HepG2 (cell line): ENCODE data around the gene SEPTIN3. TPM values are rescaled to one million over a fixed set of nuclear protein-coding genes. Genes with fewer than 3 reads are reported as not detected.

Source experiments
- ATAC-seq: fragments of 200-7000 bp; cut with Tn5 transposase; 3 replicates; pipeline ENCODE4 v1.9.1; 2020; ENCODE audit warnings: mild to moderate bottlenecking, moderate library complexity
- BruUV-seq: library from RNA; stranded (reverse); fragments of 400-500 nt; replicated peaks from 2 replicates; lab custom pipeline; 2021; lab: Mats Ljungman, UMichigan
- CTCF ChIA-PET: fragments of 300-600 bp; formaldehyde crosslinking; extraction: SDS; loops from one replicate; lab custom pipeline; 2021; ENCODE audit warnings: low total read pairs, inconsistent platforms, low intra/inter-chr PET ratio; lab: Yijun Ruan, JAX
- POLR2A ChIA-PET: fragments of 350-600 bp; sonication (Branson Sonifier 250); formaldehyde crosslinking; loops from one replicate; lab custom pipeline; 2020; ENCODE audit warnings: antibody characterized with exemption, inconsistent platforms; lab: Yijun Ruan, JAX
- DNase-seq: peaks from one replicate; pipeline ENCODE4 v3.0.0-alpha.2; 2015; ENCODE audit warnings: low spot score
- FAIRE-seq: peaks from 3 replicates; lab custom pipeline; 2011; peaks lifted over from hg19 to GRCh38; lab: Jason Lieb, UNC
- H2AFZ ChIP-seq: one replicate; pipeline ENCODE4 v1.6.1; 2011; ENCODE audit warnings: low read length, inconsistent platforms
- H3K27ac ChIP-seq: fragments of 300-600 bp; 3 replicates; pipeline ENCODE4 v1.8.0; 2011; ENCODE audit warnings: mixed run types, mild to moderate bottlenecking, mixed read lengths, low read length, inconsistent platforms; ENCODE audit not compliant: insufficient read depth; ENCODE audit errors: extremely low read length
- H3K27me3 ChIP-seq, 2 experiments: fragments of 200-600 bp in 1 of 2; 2 replicates in 1 of 2; 3 replicates in 1 of 2; pipeline versions ENCODE4 v1.6.0 to v1.8.0; 2011; ENCODE audit warnings: low read length in 2 of 2, mild to moderate bottlenecking in 2 of 2, moderate library complexity in 2 of 2, inconsistent platforms in 1 of 2; ENCODE audit not compliant: insufficient read depth in 2 of 2, control insufficient read depth in 1 of 2
- H3K36me3 ChIP-seq, 2 experiments: fragments of 200-600 bp in 1 of 2; replicated peaks in 1 of 2; 2 replicates in 1 of 2; 3 replicates in 1 of 2; pipeline versions ENCODE4 v1.5.1 to v1.8.0; 2011; ENCODE audit warnings: low read length in 2 of 2, inconsistent platforms in 1 of 2; ENCODE audit not compliant: insufficient read depth in 2 of 2, control insufficient read depth in 1 of 2
- H3K4me1 ChIP-seq: 2 replicates; pipeline ENCODE4 v1.5.1; 2012; ENCODE audit warnings: low read length, inconsistent platforms; ENCODE audit not compliant: insufficient read depth
- H3K4me2 ChIP-seq: 2 replicates; pipeline ENCODE4 v1.6.0; 2011; ENCODE audit warnings: low read depth, low read length, inconsistent platforms
- H3K4me3 ChIP-seq, 3 experiments: fragments of 200-600 bp in 1 of 3; sonication (generic), shearing (Covaris generic) in 1 of 3; replicated peaks in 1 of 3; 2 replicates each; pipeline ENCODE4 v1.5.1; 2011 to 2016; ENCODE audit warnings: low read length in 3 of 3, inconsistent platforms in 2 of 3, low read depth in 2 of 3, mild to moderate bottlenecking in 2 of 3, control low read depth in 1 of 3, mixed read lengths in 1 of 3; ENCODE audit not compliant: insufficient read depth in 1 of 3
- H3K79me2 ChIP-seq: one replicate; pipeline ENCODE4 v1.6.1; 2011; ENCODE audit warnings: low read length, inconsistent platforms; ENCODE audit not compliant: insufficient read depth
- H3K9ac ChIP-seq: 2 replicates; pipeline ENCODE4 v1.6.0; 2011; ENCODE audit warnings: mild to moderate bottlenecking, low read depth, low read length, inconsistent platforms; ENCODE audit not compliant: insufficient read depth
- H3K9me3 ChIP-seq: 2 replicates; pipeline ENCODE4 v1.5.1; 2012; ENCODE audit warnings: mild to moderate bottlenecking, low read length
- H4K20me1 ChIP-seq: 2 replicates; pipeline ENCODE4 v1.6.0; 2011; ENCODE audit warnings: inconsistent platforms, mild to moderate bottlenecking, low read length, moderate library complexity; ENCODE audit not compliant: insufficient read depth
- ATF7 ChIP-seq, 2 experiments: fragments of 450-650 bp in 1 of 2; sonication (generic) in 1 of 2; formaldehyde crosslinking in 1 of 2; IDR thresholded peaks; 2 replicates each; pipeline versions ENCODE4 v1.4.0 to v1.6.1; 2016 to 2020; ENCODE audit warnings: antibody characterized with exemption in 1 of 2, mild to moderate bottlenecking in 1 of 2, missing genetic modification reagents in 1 of 2
- BCL3 ChIP-seq: sonication (generic); formaldehyde crosslinking; IDR thresholded peaks from 2 replicates; pipeline ENCODE4 v1.5.1; 2020; ENCODE audit warnings: mild to moderate bottlenecking, missing genetic modification reagents, moderate library complexity
- EP300 ChIP-seq, 3 experiments: sonication (generic) in 1 of 3; formaldehyde crosslinking in 1 of 3; IDR thresholded peaks; 2 replicates each; pipeline versions ENCODE4 v1.5.1 to v1.6.1; 2011 to 2020; ENCODE audit warnings: low read depth in 2 of 3, low read length in 2 of 3, borderline replicate concordance in 1 of 3, improper control_type of control experiment in 1 of 3, mild to moderate bottlenecking in 1 of 3, missing genetic modification reagents in 1 of 3, moderate library complexity in 1 of 3
- ESRRA ChIP-seq: sonication (generic); formaldehyde crosslinking; IDR thresholded peaks from 2 replicates; pipeline ENCODE4 v1.5.1; 2020; ENCODE audit warnings: mild to moderate bottlenecking, low read depth, missing genetic modification reagents
- ETV6 ChIP-seq: sonication (generic); formaldehyde crosslinking; conservative IDR thresholded peaks from 2 replicates; pipeline ENCODE4 v1.4.0; 2020; ENCODE audit warnings: missing genetic modification reagents
- HOMEZ ChIP-seq: IDR thresholded peaks from 2 replicates; pipeline ENCODE4 v1.6.1; 2016; ENCODE audit warnings: low read depth
- REL ChIP-seq: sonication (generic); formaldehyde crosslinking; conservative IDR thresholded peaks from 2 replicates; pipeline ENCODE4 v1.8.0; 2022; ENCODE audit warnings: mild to moderate bottlenecking, missing genetic modification reagents, moderate library complexity
- SPEN ChIP-seq: sonication (generic); formaldehyde crosslinking; IDR thresholded peaks from 2 replicates; pipeline ENCODE4 v1.5.1; 2020; ENCODE audit warnings: low read depth, mild to moderate bottlenecking, missing genetic modification reagents
- ZFP36L2 ChIP-seq: sonication (generic); formaldehyde crosslinking; IDR thresholded peaks from 2 replicates; pipeline ENCODE4 v1.4.0; 2020; ENCODE audit warnings: missing genetic modification reagents
- ZFYVE20 ChIP-seq: sonication (generic); formaldehyde crosslinking; IDR thresholded peaks from 2 replicates; pipeline ENCODE4 v1.8.0; 2023; ENCODE audit warnings: low read depth, mild to moderate bottlenecking, moderate library complexity, missing genetic modification reagents, borderline replicate concordance
- ZNF326 ChIP-seq: sonication (generic); formaldehyde crosslinking; IDR thresholded peaks from 2 replicates; pipeline ENCODE4 v1.4.0; 2020; ENCODE audit warnings: missing genetic modification reagents, borderline replicate concordance
- ZNF329 ChIP-seq: sonication (generic); formaldehyde crosslinking; IDR thresholded peaks from 2 replicates; pipeline ENCODE4 v1.9.0; 2021; ENCODE audit warnings: low read depth, mild to moderate bottlenecking, missing genetic modification reagents
- ZNF432 ChIP-seq: sonication (generic); formaldehyde crosslinking; IDR thresholded peaks from 2 replicates; pipeline ENCODE4 v1.5.0; 2020; ENCODE audit warnings: missing genetic modification reagents, mild to moderate bottlenecking, borderline replicate concordance
- ZNF510 ChIP-seq: sonication (generic); formaldehyde crosslinking; IDR thresholded peaks from 2 replicates; pipeline ENCODE4 v1.4.0; 2020; ENCODE audit warnings: low read depth, mild to moderate bottlenecking, missing genetic modification reagents
- ZNF558 ChIP-seq: sonication (generic); formaldehyde crosslinking; IDR thresholded peaks from 2 replicates; pipeline ENCODE4 v1.9.0; 2022; ENCODE audit warnings: mild to moderate bottlenecking, missing genetic modification reagents, borderline replicate concordance
- ZNF75D ChIP-seq: sonication (generic); formaldehyde crosslinking; IDR thresholded peaks from 2 replicates; pipeline ENCODE4 v1.8.1; 2023; ENCODE audit warnings: missing genetic modification reagents, mild to moderate bottlenecking, borderline replicate concordance
- ZSCAN12 ChIP-seq: sonication (generic); formaldehyde crosslinking; IDR thresholded peaks from 2 replicates; pipeline ENCODE4 v1.9.0; 2021; ENCODE audit warnings: mild to moderate bottlenecking, missing genetic modification reagents
- ZSCAN31 ChIP-seq: sonication (generic); formaldehyde crosslinking; IDR thresholded peaks from 2 replicates; pipeline ENCODE4 v1.5.0; 2020; ENCODE audit warnings: low read depth, mild to moderate bottlenecking, missing genetic modification reagents
- WGBS: methylation state at CpG from one replicate; pipeline ENCODE4 v1.1.6; 2017; ENCODE audit warnings: low lambda C conversion rate; 5-methylcytosine and 5-hydroxymethylcytosine counted together
- in situ Hi-C: cut with HindIII; loops from 2 replicates; pipeline ENCODE4 v1.10.0; 2017; ENCODE audit warnings: low pct_unique_long_range_greater_than_20kb; ENCODE audit not compliant: extremely low pct_ligation_motif_present
- intact Hi-C: fragments of 100-400 bp; cut with micrococcal nuclease; formaldehyde crosslinking; loops from one replicate; pipeline ENCODE4 v1.10.0; 2022; ENCODE audit not compliant: unreplicated experiment
- polyA plus RNA-seq, 8 experiments: library from polyadenylated mRNA; depleted of rRNA in 3 of 8; stranded (reverse) in 7 of 8; unstranded in 1 of 8; fragments of >200 nt; fragmentation: Illumina TruSeq in 4 of 8; extraction: Trizol in 4 of 8; gene quantifications; 2 replicates each; pipeline versions ENCODE4 v1.2.1 to v1.2.3, GENCODE V29; 2011 to 2016; ENCODE audit warnings: low read depth in 4 of 8, missing spikeins in 1 of 8, mixed read lengths in 1 of 8; ENCODE audit not compliant: insufficient read depth in 1 of 8
- total RNA-seq, 5 experiments: library from RNA; depleted of rRNA; stranded (reverse); fragments of >200 nt; fragmentation: Illumina TruSeq; extraction: Trizol; gene quantifications; 2 replicates each; pipeline ENCODE4 v1.2.3, GENCODE V29; 2016; ENCODE audit warnings: low read depth in 1 of 5

SEPTIN3 gene
- total and polyA plus RNA-seq, 2 of the 13 experiments (the other 11 are each of a cell fraction or from before 2014, with no cell fraction given), result 0.04 TPM; not detected in 1

- TF ChIP-seq HOMEZ (no peak), ZNF432 (CRISPR knock-in tag) (no peak)
These were observed 17.3 kb upstream of the SEPTIN3 start, which contains the start of gene SMIM45 (continued) for GRCh38 chr22:41951898-41952474.

- no peak for FAIRE-seq
- no peak for TF ChIP-seq ZFYVE20 (CRISPR knock-in tag)
- TF ChIP-seq ZNF329 (CRISPR knock-in tag), result no peak
- no peak for TF ChIP-seq ZSCAN31 (CRISPR knock-in tag)
- no peak for TF ChIP-seq REL (CRISPR knock-in tag)
- TF ChIP-seq ZNF558, result no peak
- no peak for TF ChIP-seq BCL3 (CRISPR knock-in tag)
- no peak for TF ChIP-seq SPEN (CRISPR knock-in tag)
- no peak for TF ChIP-seq ZNF75D
- TF ChIP-seq ETV6 (CRISPR knock-in tag), result no peak
- TF ChIP-seq ZNF326 (CRISPR knock-in tag), result no peak
- no peak for TF ChIP-seq ATF7 (IDR thresholded peaks at IDR 0.05)
- TF ChIP-seq ATF7 (CRISPR knock-in tag; IDR thresholded peaks at IDR 0.05), result no peak
- TF ChIP-seq ZSCAN12 (CRISPR knock-in tag), result no peak
- no peak for TF ChIP-seq ESRRA
- no peak for TF ChIP-seq ZFP36L2 (CRISPR knock-in tag)
- TF ChIP-seq EP300 (IDR thresholded peaks at IDR 0.05; ENCODE audit: low read depth in 2 of 2, low read length in 2 of 2), result no peak
- TF ChIP-seq EP300 (CRISPR knock-in tag; IDR thresholded peaks at IDR 0.05; ENCODE audit: borderline replicate concordance), result no peak
- TF ChIP-seq ZNF510, result no peak
These were observed 16.5 kb upstream of the SEPTIN3 start for GRCh38 chr22:41952713-41953112.

More at GRCh38 chr22:41952713-41953112, 16.5 kb upstream of the SEPTIN3 start:
- in situ Hi-C loops, result loop anchor here (25.0 kb wide), 1 partner anchor 485 kb away; the partner anchor contains the start of gene NFAM1
- Histone ChIP-seq H3K9me3 (no peaks in the 10 kb centered on the region), H3K27ac (no peak overlapping the region), H4K20me1 (no peaks in the 10 kb centered on the region), H2AFZ (no peak overlapping the region), H3K4me3 (no peak overlapping the region), H3K9ac (no peak overlapping the region), H3K4me2 (no peak overlapping the region), H3K27me3 (no peaks in the 10 kb centered on the region), H3K79me2 (no peaks in the 10 kb centered on the region), H3K36me3 (no peaks in the 10 kb centered on the region), H3K4me1 (peaks cover 36% of the 10 kb centered on the region)
- 20% methylated on average over 1 of the region's 2 CpGs for WGBS
- ATAC-seq, result no peak
- CTCF ChIA-PET, result no interaction called here
- intact Hi-C loops, result loop anchor here (5.0 kb wide), 1 partner anchor 160 kb away; no protein-coding TSS in a partner anchor
- no peak for DNase-seq
- BruUV-seq, result no TSS peak
- POLR2A ChIA-PET, result no interaction called here
